ENCODE measurements around the gene MZF1. TPM values are rescaled to one million over a fixed set of nuclear protein-coding genes. Genes with fewer than 3 reads are reported as not detected.
A peak's percentile ranks its signal among the peaks of the same experiment; 100 is the strongest.

Gene MZF1
- total and polyA plus RNA-seq, 2 donors (not counting 3 experiments of a cell fraction or from before 2014, with no cell fraction given), result 26.4 to 30.8 TPM

- dilution Hi-C loops (cut with MboI; ENCODE audit: extremely low pct_ligation_motif_present, low sequenced_read_pairs), result no loop called here
- Histone ChIP-seq H3K9me3 (replicated peaks; ENCODE audit: control insufficient read depth, insufficient read depth, low read length) (no peaks in the 10 kb centered on the region), H2AFZ (ENCODE audit: low read depth, low read length) (no peak overlapping the region), H3K4me3 (replicated peaks in 1 of 3; ENCODE audit: insufficient read depth in 1 of 3, low read depth in 1 of 3, low read length in 3 of 3) (no peak overlapping the region), H3K9ac (replicated peaks; ENCODE audit: extremely low read depth, insufficient read depth, low read length) (no peak overlapping the region), H3K4me1 (ENCODE audit: control insufficient read depth, extremely low read depth, insufficient read depth, low read length) (peaks cover 28% of the 10 kb centered on the region), H3K79me2 (ENCODE audit: control insufficient read depth, insufficient read depth, low read length) (peaks cover 40% of the 10 kb centered on the region), H3K27ac (ENCODE audit: insufficient read depth, low read depth, low read length) (no peak overlapping the region), H3K36me3 (ENCODE audit: control insufficient read depth in 2 of 2, extremely low read depth in 1 of 2, insufficient read depth in 2 of 2, low read length in 2 of 2) (peaks cover 14 to 50% of the 10 kb centered on the region in 2 experiments), H3K9me1 (replicated peaks; ENCODE audit: control insufficient read depth, extremely low read depth, insufficient read depth, low read length) (no peaks in the 10 kb centered on the region), H3K4me2 (ENCODE audit: insufficient read depth, low read length) (no peak overlapping the region), H4K20me1 (replicated peaks; ENCODE audit: control insufficient read depth, extremely low read depth, insufficient read depth, low read length) (peaks cover 4% of the 10 kb centered on the region), H3K27me3 (ENCODE audit: control insufficient read depth in 2 of 2, insufficient read depth in 2 of 2, low read length in 2 of 2) (no peaks in the 10 kb centered on the region)
- DNase-seq (ENCODE audit: low read depth, low spot score) (no peak), FAIRE-seq (peak; percentile 24)
- no peak for TF ChIP-seq POLR2A (IDR thresholded peaks at IDR 0.05; ENCODE audit: low read depth, low read length)
- TF ChIP-seq JUN (IDR thresholded peaks at IDR 0.05; ENCODE audit: borderline replicate concordance, insufficient read depth, insufficient read length, low read depth), result no peak
- TF ChIP-seq, protein P1, sequence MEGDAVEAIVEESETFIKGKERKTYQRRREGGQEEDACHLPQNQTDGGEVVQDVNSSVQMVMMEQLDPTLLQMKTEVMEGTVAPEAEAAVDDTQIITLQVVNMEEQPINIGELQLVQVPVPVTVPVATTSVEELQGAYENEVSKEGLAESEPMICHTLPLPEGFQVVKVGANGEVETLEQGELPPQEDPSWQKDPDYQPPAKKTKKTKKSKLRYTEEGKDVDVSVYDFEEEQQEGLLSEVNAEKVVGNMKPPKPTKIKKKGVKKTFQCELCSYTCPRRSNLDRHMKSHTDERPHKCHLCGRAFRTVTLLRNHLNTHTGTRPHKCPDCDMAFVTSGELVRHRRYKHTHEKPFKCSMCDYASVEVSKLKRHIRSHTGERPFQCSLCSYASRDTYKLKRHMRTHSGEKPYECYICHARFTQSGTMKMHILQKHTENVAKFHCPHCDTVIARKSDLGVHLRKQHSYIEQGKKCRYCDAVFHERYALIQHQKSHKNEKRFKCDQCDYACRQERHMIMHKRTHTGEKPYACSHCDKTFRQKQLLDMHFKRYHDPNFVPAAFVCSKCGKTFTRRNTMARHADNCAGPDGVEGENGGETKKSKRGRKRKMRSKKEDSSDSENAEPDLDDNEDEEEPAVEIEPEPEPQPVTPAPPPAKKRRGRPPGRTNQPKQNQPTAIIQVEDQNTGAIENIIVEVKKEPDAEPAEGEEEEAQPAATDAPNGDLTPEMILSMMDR (IDR thresholded peaks at IDR 0.05; ENCODE audit: extremely low read depth in 1 of 2, insufficient read depth in 1 of 2, low read depth in 1 of 2, low read length in 2 of 2), result no peak
- no peak for TF ChIP-seq GATA2 (IDR thresholded peaks at IDR 0.05; ENCODE audit: insufficient read depth, insufficient read length, low read depth, low read length)
- no peak for TF ChIP-seq POLR2AphosphoS5 (IDR thresholded peaks at IDR 0.05; ENCODE audit: insufficient read depth, low read depth, low read length)
- intact Hi-C loops (cut with micrococcal nuclease), result no loop called here
- ChIA-PET CTCF (interaction anchor here (1.4 to 1.7 kb wide), 3 partner anchors 31 to 36 kb away, joined by 5 to 6 read pairs (median 6); partner anchors contain the start of gene ZBTB45), POLR2A (no interaction called here)
- BruUV-seq (replicated peaks), result no TSS peak
These were observed 22.6 kb downstream of the MZF1 start for GRCh38 chr19:58550362-58551122.
